COLO668 (cell line): ENCODE data around the gene UGT2B11.
"Not testable (repeated sequence)": the region's sequence is repeated elsewhere in the genome, so short reads cannot be mapped to it uniquely, and the experiment has no call there.

ENCODE experiments used
- DNase-seq: peaks from one replicate; lab custom pipeline; 2025; ENCODE audit not compliant: unreplicated experiment; lab: John Stamatoyannopoulos, UW

UGT2B11 gene

GRCh38 chr4:69214716-69215115 lies at the start of gene UGT2B11:
UGT2B11 (minus strand) TSS chr4:69214748; CDS start chr4:69214722, 26 bp downstream.
- DNase-seq: no peak

- not testable (repeated sequence) for DNase-seq
Measured at GRCh38 chr4:69253147-69253772, 38.7 kb upstream of the UGT2B11 start.

- not testable (repeated sequence) for DNase-seq
Measured at GRCh38 chr4:69250884-69251283, 36.3 kb upstream of the UGT2B11 start.

DNA sequence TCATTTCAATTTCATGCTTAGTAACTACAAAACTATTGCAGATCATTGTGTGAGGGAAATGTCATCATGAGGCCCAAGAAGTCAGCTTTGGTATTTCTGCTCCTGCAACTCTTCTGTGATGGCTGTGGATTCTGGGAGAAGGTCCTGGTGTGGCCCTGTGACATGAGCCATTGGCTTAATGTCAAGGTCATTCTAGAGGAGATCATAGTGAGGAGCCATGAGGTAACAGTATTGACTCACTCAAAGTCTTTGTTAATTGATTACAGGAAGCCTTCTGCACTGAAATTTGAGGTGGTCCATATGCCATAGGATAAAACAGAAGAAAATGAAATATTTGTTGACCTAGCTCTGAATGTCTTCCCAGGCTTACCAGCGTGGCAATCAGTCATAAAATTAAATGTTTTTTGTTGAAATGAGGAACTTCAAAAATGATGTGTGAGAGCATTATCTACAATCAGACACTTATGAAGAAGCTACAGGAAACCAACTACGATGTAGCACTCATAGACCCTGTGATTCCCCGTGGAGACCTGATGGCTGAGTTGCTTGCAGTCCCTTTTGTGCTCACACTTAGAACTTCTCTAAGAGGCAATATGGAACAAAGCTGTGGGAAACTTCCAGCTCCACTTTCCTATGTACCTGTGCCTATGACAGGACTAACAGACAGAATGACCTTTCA lies 28.2 kb upstream of the UGT2B11 start:
- DNase-seq: not testable (repeated sequence)

DNA sequence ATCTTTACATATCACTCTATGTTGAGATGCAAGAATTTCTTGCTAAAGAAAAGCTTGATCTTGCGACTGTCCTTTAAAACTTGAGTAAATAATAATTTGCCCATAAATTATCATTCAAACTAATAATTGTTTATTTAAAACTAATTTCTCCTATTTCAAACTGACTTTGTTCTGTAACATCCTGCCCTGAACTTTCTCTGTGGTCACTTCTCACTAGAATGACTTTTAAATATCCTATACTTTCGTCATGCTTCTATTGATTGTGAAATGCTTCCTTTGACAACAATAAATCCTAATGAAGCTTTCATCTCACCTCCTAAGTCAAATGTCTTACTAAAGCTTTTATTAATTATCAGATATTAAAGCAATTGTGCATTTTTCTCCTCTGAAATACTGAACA lies 27.2 kb upstream of the UGT2B11 start:
- not testable (repeated sequence) for DNase-seq

GRCh38 chr4:69240787-69241186 lies 26.2 kb upstream of the UGT2B11 start:
- DNase-seq: not testable (repeated sequence)

DNA sequence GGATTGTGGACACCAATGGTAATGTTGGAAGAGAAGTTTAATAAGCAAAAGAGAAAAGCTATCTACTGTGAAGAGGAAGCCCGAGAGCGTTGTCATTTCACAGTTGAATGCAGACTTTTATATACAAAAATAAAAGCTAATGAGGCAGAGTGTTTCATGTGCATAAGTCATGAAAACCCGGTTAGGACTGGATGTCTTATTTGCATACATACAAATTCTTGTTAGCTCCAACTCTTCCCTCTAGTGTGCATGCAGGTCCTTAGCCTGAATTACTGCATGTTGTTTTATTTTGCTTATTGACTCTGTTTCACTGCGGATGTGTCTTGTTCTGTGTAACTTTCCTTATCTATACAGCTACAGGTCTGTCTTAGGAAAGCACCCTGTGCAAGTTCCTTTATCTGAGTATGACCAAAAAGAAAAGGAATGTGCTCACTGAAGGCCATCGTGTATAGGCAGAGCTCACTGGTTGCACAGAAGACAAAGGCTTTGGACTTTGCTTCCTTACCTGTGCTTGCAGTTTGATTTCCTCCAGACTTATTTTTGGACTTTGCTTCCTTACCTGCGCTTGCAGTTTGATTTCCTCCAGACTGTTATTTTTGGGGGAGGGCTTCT lies 25.1 kb upstream of the UGT2B11 start:
- no peak for DNase-seq

GRCh38 chr4:69239092-69239491 lies 24.5 kb upstream of the UGT2B11 start:
- no peak for DNase-seq

- DNase-seq: no peak
Measured at GRCh38 chr4:69224891-69225290, 10.3 kb upstream of the UGT2B11 start.

DNA sequence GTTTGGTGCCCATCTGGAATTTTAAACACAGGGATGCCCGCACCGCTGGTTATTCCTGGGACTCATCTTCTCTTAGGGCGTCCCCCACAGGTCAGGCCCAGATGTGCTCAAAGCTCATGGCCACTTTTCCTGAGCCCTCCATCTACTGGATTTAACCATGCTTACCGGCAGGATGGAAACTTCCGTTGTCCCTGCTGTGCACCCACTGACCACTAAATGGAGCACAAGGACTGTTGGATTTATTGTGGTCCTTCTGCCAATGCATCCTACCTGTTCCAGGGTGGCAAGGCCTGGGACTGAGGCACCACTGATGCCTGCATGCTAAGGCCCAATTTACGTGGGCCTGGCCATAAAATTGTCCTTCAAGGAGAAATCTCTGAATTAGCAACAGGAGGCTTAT lies 8.7 kb upstream of the UGT2B11 start:
- not testable (repeated sequence) for DNase-seq

- not testable (repeated sequence) for DNase-seq
Measured at GRCh38 chr4:69218491-69218890, 3.9 kb upstream of the UGT2B11 start.

GRCh38 chr4:69210911-69211310 lies 3.6 kb downstream of the UGT2B11 start:
- no peak for DNase-seq

GRCh38 chr4:69198506-69198905 lies 16.0 kb downstream of the UGT2B11 start:
- not testable (repeated sequence) for DNase-seq

DNA sequence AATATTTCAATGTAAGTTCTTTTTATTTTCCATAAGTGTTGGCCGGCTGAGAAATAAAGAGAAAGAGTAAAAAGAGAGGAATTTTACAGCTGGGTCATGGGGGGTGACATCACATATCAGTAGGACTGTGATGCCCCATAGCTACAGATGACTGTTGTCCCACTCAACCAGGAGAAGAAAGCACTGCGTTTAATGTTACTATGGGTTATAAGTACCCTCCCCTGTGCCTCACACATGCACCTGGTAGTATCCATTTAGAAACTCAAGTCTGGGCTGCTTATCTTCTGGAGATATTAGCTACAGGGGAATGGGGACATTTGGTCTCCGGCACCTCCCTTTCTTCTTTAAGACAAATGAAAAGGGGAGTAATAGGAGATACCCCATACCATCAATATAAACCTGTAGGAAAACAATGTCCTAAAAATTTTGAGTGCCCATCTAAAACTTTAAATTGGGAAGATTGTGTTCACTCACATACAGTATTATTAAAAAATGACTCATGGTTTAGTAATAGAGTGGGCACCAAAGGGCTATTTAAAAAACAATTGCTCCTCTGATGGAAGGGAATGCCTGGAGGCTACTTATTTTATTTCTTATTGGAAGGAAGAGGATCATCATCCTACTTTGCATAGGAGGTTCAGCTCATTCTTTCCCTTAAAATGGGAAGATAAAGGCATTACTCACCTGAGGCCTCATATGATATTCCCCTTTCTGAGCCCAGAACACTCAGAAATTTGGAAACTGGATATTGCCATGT lies 18.2 kb downstream of the UGT2B11 start:
- no peak for DNase-seq

DNA sequence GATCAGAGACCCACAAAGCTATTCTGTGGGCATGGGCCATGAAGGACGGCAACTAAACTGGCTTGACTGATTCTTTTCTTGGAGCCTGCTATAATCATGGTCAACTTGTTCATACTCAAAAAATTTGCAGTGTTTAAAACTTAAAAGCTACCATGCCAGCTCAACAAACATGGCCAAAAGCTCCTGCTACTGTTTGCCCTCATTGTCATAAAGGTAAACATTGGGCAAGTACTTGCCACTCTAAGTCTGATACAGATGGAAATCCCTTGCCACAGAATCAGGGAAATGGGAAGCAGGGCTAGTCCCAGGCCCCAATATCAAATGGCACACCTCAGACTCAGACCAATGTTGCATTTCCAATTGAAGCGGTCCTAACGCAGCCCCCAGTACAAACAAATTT lies 20.4 kb downstream of the UGT2B11 start:
- no peak for DNase-seq

DNA sequence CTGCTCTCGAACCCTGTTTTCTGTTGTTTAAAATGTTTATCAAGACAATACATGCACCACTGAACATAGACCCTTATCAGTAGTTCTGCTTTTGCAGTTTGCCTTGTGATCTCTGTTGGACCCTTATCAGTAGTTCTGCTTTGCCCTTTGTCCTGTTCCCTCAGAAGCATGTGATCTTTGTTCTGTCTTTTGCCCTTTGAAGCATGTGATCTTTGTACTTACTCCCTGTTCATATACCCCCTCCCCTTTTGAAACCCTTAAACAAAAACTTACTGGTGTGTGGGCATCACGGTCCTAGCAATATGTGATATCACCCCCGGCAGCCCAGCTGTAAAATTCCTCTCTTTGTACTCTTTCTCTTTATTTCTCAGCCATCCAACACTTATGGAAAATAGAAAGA lies 22.6 kb downstream of the UGT2B11 start:
- DNase-seq: not testable (repeated sequence)

GRCh38 chr4:69190621-69191020 lies 23.9 kb downstream of the UGT2B11 start:
- DNase-seq: not testable (repeated sequence)

GRCh38 chr4:69181519-69182169 lies 32.9 kb downstream of the UGT2B11 start:
- DNase-seq: not testable (repeated sequence)

DNA sequence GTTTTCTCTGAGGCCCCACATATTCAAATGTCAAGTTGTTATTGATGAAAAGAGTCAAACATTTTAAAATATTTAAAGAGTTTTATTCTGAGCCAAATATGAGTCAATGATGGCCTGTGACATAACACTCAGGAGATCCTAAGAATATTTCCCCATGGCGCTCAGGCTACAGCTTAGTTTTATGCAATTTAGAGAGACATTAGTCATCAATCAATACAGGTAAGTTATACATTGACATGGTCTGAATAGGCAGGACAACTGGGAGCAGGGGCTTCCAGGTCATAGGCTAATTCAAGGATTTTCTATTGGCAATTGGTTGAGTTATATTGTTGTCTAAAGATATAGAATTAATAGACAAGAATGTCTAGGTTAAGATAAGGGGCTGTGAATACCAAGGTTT lies 34.7 kb downstream of the UGT2B11 start:
- not testable (repeated sequence) for DNase-seq

GRCh38 chr4:69178751-69179205 lies 35.8 kb downstream of the UGT2B11 start:
- DNase-seq: not testable (repeated sequence)
